Measurements from ENCODE around the gene ACVR2B.

DNA sequence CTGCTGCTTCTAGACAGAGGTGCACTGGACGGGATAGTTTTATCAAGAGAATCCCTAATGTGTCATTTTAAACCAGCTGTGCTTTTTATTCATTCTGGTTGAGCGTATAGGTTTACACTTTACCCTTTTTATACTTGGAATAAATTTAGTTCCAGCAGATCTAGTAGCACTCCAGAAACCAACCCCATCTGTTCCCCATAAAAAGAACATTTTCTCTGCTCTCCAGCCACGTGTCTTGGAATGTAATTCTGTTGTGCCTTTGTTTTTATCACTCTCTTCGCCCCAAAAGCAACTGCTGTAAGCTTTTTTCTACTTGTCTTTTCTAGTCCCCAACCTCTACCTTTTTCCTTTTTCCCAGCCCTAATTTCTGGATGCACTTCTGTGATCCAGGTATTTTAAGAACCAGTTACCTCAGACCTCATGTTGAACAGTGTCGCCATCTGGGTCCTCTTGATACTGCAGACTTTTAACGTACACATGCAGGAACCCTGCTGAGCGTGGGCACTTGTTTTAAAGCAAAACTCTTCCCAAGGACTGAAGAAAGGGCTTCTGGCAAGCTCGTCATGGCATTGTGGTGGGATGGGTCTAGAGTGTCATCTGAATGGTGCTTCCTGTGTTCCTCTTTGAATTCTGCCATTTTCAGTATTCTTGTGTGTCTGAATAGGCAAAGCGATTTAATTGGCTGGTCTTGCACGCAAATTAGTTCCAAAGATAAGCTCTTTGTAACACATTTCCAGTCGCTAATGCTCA, 36.8 kb downstream of the ACVR2B start:
- no peak for TF ChIP-seq CTCF (conservative IDR thresholded peaks at IDR 0.05; ENCODE audit: low read length)
- TF ChIP-seq EZH2phosphoT487 (IDR thresholded peaks at IDR 0.05; ENCODE audit: borderline replicate concordance, low read depth, low read length), result no peak
